ENCODE data around the gene ALPI.

Gene ALPI

GRCh38 chr2:232473467-232473890, 17.5 kb downstream of the ALPI start:
- TF ChIP-seq CTCF (IDR thresholded peaks at IDR 0.05; ENCODE audit: extremely low read depth, missing control alignments) = no peak
- DNase-seq (ENCODE audit: low spot score) = no peak

- no peak for TF ChIP-seq CTCF (IDR thresholded peaks at IDR 0.05; ENCODE audit: extremely low read depth, missing control alignments)
- no peak for DNase-seq (ENCODE audit: low spot score)
Observed at GRCh38 chr2:232476045-232476444, 20.1 kb downstream of the ALPI start.

- no peak for DNase-seq (ENCODE audit: low spot score)
- no peak for TF ChIP-seq CTCF (IDR thresholded peaks at IDR 0.05; ENCODE audit: extremely low read depth, missing control alignments)
Observed at GRCh38 chr2:232476791-232477190, 20.8 kb downstream of the ALPI start.

GRCh38 chr2:232477751-232478510, 22.0 kb downstream of the ALPI start:
- no peak for TF ChIP-seq CTCF (IDR thresholded peaks at IDR 0.05; ENCODE audit: extremely low read depth, missing control alignments)
- no peak for DNase-seq (ENCODE audit: low spot score)

- TF ChIP-seq CTCF (IDR thresholded peaks at IDR 0.05; ENCODE audit: extremely low read depth, missing control alignments) = no peak
- no peak for DNase-seq (ENCODE audit: low spot score)
Observed at GRCh38 chr2:232478571-232479340, 22.8 kb downstream of the ALPI start.

- no peak for TF ChIP-seq CTCF (IDR thresholded peaks at IDR 0.05; ENCODE audit: extremely low read depth, missing control alignments)
- DNase-seq (ENCODE audit: low spot score) = no peak
Observed at GRCh38 chr2:232479341-232480200, 23.6 kb downstream of the ALPI start.
